ENCODE data around the gene MYO1B. TPM values are rescaled to one million over a fixed set of nuclear protein-coding genes. Genes with fewer than 3 reads are reported as not detected.

MYO1B gene
- total and polyA plus RNA-seq, 12 donors, result 8.7 to 32.4 (median 14.4) TPM

DNA sequence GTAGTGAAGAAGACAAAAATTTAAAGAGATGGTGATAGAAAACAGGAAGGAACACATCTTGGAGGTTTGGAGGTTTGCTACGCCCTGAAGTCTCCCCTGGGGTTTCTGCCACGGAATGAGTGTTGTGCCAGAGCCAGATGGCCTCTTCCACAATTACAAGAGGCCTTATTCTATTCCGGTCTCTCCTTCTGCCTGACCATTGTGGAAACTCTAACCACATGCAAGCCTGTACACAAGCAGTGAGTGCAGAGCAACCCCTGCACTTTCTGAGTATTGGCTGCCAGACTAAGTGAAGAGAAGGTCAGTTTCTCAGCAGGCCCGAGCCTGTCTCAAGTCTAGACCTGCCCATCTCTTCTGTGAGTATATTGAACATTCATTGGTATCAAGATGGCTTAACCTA is 22.7 kb upstream of the MYO1B start:
- TF ChIP-seq, protein P1, sequence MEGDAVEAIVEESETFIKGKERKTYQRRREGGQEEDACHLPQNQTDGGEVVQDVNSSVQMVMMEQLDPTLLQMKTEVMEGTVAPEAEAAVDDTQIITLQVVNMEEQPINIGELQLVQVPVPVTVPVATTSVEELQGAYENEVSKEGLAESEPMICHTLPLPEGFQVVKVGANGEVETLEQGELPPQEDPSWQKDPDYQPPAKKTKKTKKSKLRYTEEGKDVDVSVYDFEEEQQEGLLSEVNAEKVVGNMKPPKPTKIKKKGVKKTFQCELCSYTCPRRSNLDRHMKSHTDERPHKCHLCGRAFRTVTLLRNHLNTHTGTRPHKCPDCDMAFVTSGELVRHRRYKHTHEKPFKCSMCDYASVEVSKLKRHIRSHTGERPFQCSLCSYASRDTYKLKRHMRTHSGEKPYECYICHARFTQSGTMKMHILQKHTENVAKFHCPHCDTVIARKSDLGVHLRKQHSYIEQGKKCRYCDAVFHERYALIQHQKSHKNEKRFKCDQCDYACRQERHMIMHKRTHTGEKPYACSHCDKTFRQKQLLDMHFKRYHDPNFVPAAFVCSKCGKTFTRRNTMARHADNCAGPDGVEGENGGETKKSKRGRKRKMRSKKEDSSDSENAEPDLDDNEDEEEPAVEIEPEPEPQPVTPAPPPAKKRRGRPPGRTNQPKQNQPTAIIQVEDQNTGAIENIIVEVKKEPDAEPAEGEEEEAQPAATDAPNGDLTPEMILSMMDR (IDR thresholded peaks at IDR 0.05), result no peak
- no peaks in the 10 kb centered on the region for H3K9me3 ChIP-seq
- H3K27me3 ChIP-seq, result no peaks in the 10 kb centered on the region
- H3K4me3 ChIP-seq, result no peak overlapping the region
- intact Hi-C loops (cut with DNase I), result loop anchor here in 4 of 10 donors (5.0 to 10.0 kb wide), 3 partner anchors 55 to 280 kb away; no protein-coding TSS in a partner anchor
- 40 to 50% methylated on average over 4 of the region's 4 CpGs for whole genome bisulfite sequencing, 2 donors
- H3K27ac ChIP-seq, result peak overlapping the region in 9 of 10 donors; percentile 3 to 76 (median 55)
- no peaks in the 10 kb centered on the region for H3K36me3 ChIP-seq
- ATAC-seq, result peak; percentile 53 to 80 (median 76)
- peaks cover 0 to 43% (median 20%) of the 10 kb centered on the region in 9 donors for H3K4me1 ChIP-seq
- peak in 1 of 2 donors; percentile 34 for DNase-seq

DNA sequence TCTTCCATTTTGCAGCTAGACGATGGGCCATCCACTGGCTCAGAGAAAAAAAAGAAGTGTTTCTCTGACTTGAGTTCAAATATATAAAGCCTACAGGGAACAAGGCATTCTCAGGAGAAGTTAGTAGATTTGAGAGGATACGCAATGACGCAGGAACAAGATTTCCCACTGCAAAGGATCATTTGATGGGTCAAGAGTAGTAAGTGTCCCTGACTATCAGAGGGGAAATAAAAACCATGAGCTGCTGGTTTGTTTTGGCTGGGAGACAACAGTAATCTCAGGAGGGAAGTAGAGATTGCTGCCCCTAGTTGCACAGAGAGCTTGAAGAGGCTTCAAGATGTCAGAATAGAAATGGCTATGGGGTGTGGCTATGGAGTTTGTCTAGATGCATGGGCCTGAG is 22.3 kb upstream of the MYO1B start:
- no peaks in the 10 kb centered on the region for H3K36me3 ChIP-seq
- H3K27ac ChIP-seq, result peak overlapping the region in 9 of 10 donors; percentile 16 to 76 (median 62)
- H3K27me3 ChIP-seq, result no peaks in the 10 kb centered on the region
- no peaks in the 10 kb centered on the region for H3K9me3 ChIP-seq
- DNase-seq (peak in 1 of 2 donors; percentile 66), ATAC-seq (peak; percentile 41 to 80 (median 74))
- peaks cover 0 to 39% (median 20%) of the 10 kb centered on the region in 9 donors for H3K4me1 ChIP-seq
- 71 to 72% methylated on average over 3 of the region's 3 CpGs for WGBS, 2 donors
- H3K4me3 ChIP-seq, result no peak overlapping the region
- TF ChIP-seq, protein P1 (IDR thresholded peaks at IDR 0.05), result no peak
- intact Hi-C loops (cut with DNase I), result loop anchor here in 4 of 10 donors (5.0 to 10.0 kb wide), 3 partner anchors 56 to 279 kb away; no protein-coding TSS in a partner anchor

DNA sequence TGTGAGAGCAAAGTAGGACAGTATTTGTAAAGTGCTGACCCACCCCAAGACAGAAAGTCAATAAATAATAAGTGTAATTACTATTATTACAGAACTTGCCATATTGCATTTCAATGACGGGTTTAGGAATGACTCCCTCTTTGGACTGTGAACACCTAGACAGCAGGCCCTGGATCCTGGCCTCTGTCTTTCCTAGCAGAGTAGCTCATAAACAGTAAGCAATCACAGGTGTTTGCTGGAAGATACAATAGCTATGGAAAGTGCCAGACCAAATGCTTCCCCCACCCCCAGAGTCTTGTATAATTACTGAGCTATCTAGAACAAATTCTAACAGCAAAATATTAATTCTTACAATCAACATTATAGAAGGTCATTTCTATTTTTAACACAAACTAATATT is 20.1 kb upstream of the MYO1B start:
- no peaks in the 10 kb centered on the region for H3K27me3 ChIP-seq
- H3K27ac ChIP-seq, result peak overlapping the region in 3 of 10 donors; percentile 27 to 75 (median 57)
- H3K4me3 ChIP-seq, result no peak overlapping the region
- ATAC-seq (no peak), DNase-seq (no peak)
- peaks cover 0 to 39% (median 19%) of the 10 kb centered on the region in 9 donors for H3K4me1 ChIP-seq
- TF ChIP-seq, protein P1 (IDR thresholded peaks at IDR 0.05), result no peak
- 94 to 97% methylated on average over 1 of the region's 1 CpG for WGBS, 2 donors
- intact Hi-C loops (cut with DNase I), result loop anchor here in 1 of 10 donors (10.0 kb wide), 1 partner anchor 60 kb away; no protein-coding TSS in a partner anchor
- no peaks in the 10 kb centered on the region for H3K36me3 ChIP-seq
- H3K9me3 ChIP-seq, result no peaks in the 10 kb centered on the region

DNA sequence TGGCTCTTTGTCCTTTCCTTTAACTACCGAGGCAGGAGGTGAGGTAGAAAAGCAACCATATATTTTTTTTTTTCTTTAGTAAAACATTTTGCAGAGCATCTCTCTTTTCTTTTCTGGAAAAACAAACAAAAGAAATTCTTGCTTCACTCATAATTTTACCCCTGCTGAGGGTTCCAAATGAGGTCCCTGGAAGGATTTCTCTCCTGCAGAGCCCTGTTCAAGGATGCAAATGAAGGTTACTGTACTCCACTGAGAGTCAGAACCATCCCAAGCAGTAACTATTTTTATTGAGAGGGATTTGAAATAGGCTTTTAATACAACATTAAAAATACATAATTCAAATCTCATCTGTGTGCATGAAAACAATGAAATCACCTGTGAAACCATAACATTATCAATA is 19.5 kb upstream of the MYO1B start:
- H3K27ac ChIP-seq, result peak overlapping the region in 5 of 10 donors; percentile 15 to 75 (median 55)
- TF ChIP-seq, protein P1 (IDR thresholded peaks at IDR 0.05), result no peak
- no peak overlapping the region for H3K4me3 ChIP-seq
- 94% methylated on average over 1 of the region's 1 CpG for WGBS, 2 donors
- no peaks in the 10 kb centered on the region for H3K9me3 ChIP-seq
- no peak for DNase-seq
- peaks cover 0 to 40% (median 19%) of the 10 kb centered on the region in 9 donors for H3K4me1 ChIP-seq
- ATAC-seq, result no peak
- H3K36me3 ChIP-seq, result no peaks in the 10 kb centered on the region
- H3K27me3 ChIP-seq, result no peaks in the 10 kb centered on the region
- intact Hi-C loops (cut with DNase I), result loop anchor here in 1 of 10 donors (10.0 kb wide), 1 partner anchor 61 kb away; no protein-coding TSS in a partner anchor
